WTC11 (cell line): Measurements from ENCODE around the gene ITK. TPM values are rescaled to one million over a fixed set of nuclear protein-coding genes. Genes with fewer than 3 reads are reported as not detected.

Experiments used
- ATAC-seq: fragments of 200-7000 bp; cut with Tn5 transposase; 2 replicates; pipeline ENCODE4 v1.10.0; 2021; ENCODE audit warnings: mild to moderate bottlenecking, moderate library complexity
- CTCF ChIA-PET: fragments of 300-600 bp; sonication (Branson Sonifier 250); formaldehyde crosslinking; loops from one replicate; lab custom pipeline; 2021; ENCODE audit warnings: antibody characterized with exemption; lab: Charles Lee
- POLR2A ChIA-PET: fragments of 350-600 bp; sonication (Branson Sonifier 250); formaldehyde crosslinking; loops from one replicate; lab custom pipeline; 2021; ENCODE audit warnings: antibody characterized with exemption; lab: Charles Lee
- DNase-seq: peaks from one replicate; pipeline ENCODE4 v3.0.0; 2021; ENCODE audit warnings: low spot score
- H3K27ac Mint-ChIP-seq: 2 replicates; pipeline ENCODE4 v1.8.0; 2021; ENCODE audit warnings: mixed read lengths
- H3K27me3 Mint-ChIP-seq: 2 replicates; pipeline ENCODE4 v1.8.0; 2021; ENCODE audit warnings: low read depth, mild to moderate bottlenecking, moderate library complexity, mixed read lengths
- H3K36me3 Mint-ChIP-seq: 2 replicates; pipeline ENCODE4 v1.8.0; 2021; ENCODE audit warnings: mixed read lengths
- H3K4me1 Mint-ChIP-seq: 2 replicates; pipeline ENCODE4 v1.8.0; 2022; ENCODE audit warnings: mixed read lengths
- H3K4me3 Mint-ChIP-seq: 2 replicates; pipeline ENCODE4 v1.8.0; 2021; ENCODE audit warnings: mild to moderate bottlenecking, moderate library complexity, mixed read lengths
- H3K9me3 Mint-ChIP-seq: 2 replicates; pipeline ENCODE4 v1.8.0; 2021; ENCODE audit warnings: mixed read lengths
- CBFB ChIP-seq: sonication (generic); formaldehyde crosslinking; IDR thresholded peaks from 2 replicates; pipeline ENCODE4 v1.8.1; 2022; ENCODE audit warnings: mild to moderate bottlenecking, low read depth, missing genetic modification reagents
- CDX4 ChIP-seq: fragments of 250-450 bp; sonication (Bioruptor Pico); IDR thresholded peaks from 2 replicates; pipeline ENCODE4 v1.9.0; 2021; ENCODE audit warnings: moderate library complexity, mild to moderate bottlenecking, inconsistent platforms, borderline replicate concordance
- HMGA2 ChIP-seq: fragments of 250-450 bp; sonication (Bioruptor Pico); IDR thresholded peaks from 2 replicates; pipeline ENCODE4 v1.4.0; 2021; ENCODE audit warnings: mild to moderate bottlenecking, moderate library complexity
- JAZF1 ChIP-seq: fragments of 250-450 bp; sonication (Bioruptor Pico); IDR thresholded peaks from 2 replicates; pipeline ENCODE4 v1.9.0; 2021; ENCODE audit warnings: moderate library complexity, mild to moderate bottlenecking, inconsistent platforms
- MLX ChIP-seq: sonication (generic); formaldehyde crosslinking; IDR thresholded peaks from 2 replicates; pipeline ENCODE4 v1.8.1; 2023; ENCODE audit warnings: mild to moderate bottlenecking, missing genetic modification reagents, moderate library complexity
- MXD4 ChIP-seq: fragments of 250-450 bp; sonication (Bioruptor Pico); IDR thresholded peaks from 2 replicates; pipeline ENCODE4 v1.8.0; 2021; ENCODE audit warnings: mild to moderate bottlenecking, moderate library complexity, borderline replicate concordance
- PRRX2 ChIP-seq: fragments of 250-450 bp; sonication (Bioruptor Pico); IDR thresholded peaks from 2 replicates; pipeline ENCODE4 v1.8.0; 2021; ENCODE audit warnings: mild to moderate bottlenecking
- ZNF121 ChIP-seq: sonication (generic); formaldehyde crosslinking; IDR thresholded peaks from 2 replicates; pipeline ENCODE4 v1.8.0; 2023; ENCODE audit warnings: missing genetic modification reagents
- ZNF138 ChIP-seq: sonication (generic); formaldehyde crosslinking; conservative IDR thresholded peaks from 2 replicates; pipeline ENCODE4 v1.8.1; 2022; ENCODE audit warnings: mild to moderate bottlenecking, moderate library complexity, missing genetic modification reagents
- ZNF512 ChIP-seq: sonication (generic); formaldehyde crosslinking; IDR thresholded peaks from 2 replicates; pipeline ENCODE4 v1.8.1; 2022; ENCODE audit warnings: missing genetic modification reagents, borderline replicate concordance
- total RNA-seq: library from RNA; stranded (reverse); gene quantifications from 3 replicates; pipeline ENCODE4 v1.2.3, GENCODE V29; 2021
- TF ChIP-seq, protein P1 (sequence below): fragments of 250-450 bp; sonication (Bioruptor Pico); IDR thresholded peaks from 2 replicates; pipeline ENCODE4 v1.9.0; 2021; ENCODE audit warnings: mild to moderate bottlenecking, borderline replicate concordance

ITK gene
- total RNA-seq, 1 experiment from 2014 or later, result 0.52 TPM

- DNase-seq (no peak), ATAC-seq (no peak)
- TF ChIP-seq, protein P1, sequence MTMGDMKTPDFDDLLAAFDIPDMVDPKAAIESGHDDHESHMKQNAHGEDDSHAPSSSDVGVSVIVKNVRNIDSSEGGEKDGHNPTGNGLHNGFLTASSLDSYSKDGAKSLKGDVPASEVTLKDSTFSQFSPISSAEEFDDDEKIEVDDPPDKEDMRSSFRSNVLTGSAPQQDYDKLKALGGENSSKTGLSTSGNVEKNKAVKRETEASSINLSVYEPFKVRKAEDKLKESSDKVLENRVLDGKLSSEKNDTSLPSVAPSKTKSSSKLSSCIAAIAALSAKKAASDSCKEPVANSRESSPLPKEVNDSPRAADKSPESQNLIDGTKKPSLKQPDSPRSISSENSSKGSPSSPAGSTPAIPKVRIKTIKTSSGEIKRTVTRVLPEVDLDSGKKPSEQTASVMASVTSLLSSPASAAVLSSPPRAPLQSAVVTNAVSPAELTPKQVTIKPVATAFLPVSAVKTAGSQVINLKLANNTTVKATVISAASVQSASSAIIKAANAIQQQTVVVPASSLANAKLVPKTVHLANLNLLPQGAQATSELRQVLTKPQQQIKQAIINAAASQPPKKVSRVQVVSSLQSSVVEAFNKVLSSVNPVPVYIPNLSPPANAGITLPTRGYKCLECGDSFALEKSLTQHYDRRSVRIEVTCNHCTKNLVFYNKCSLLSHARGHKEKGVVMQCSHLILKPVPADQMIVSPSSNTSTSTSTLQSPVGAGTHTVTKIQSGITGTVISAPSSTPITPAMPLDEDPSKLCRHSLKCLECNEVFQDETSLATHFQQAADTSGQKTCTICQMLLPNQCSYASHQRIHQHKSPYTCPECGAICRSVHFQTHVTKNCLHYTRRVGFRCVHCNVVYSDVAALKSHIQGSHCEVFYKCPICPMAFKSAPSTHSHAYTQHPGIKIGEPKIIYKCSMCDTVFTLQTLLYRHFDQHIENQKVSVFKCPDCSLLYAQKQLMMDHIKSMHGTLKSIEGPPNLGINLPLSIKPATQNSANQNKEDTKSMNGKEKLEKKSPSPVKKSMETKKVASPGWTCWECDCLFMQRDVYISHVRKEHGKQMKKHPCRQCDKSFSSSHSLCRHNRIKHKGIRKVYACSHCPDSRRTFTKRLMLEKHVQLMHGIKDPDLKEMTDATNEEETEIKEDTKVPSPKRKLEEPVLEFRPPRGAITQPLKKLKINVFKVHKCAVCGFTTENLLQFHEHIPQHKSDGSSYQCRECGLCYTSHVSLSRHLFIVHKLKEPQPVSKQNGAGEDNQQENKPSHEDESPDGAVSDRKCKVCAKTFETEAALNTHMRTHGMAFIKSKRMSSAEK (CRISPR knock-in tag), result no peak
- Mint-ChIP-seq H3K36me3 (no peaks in the 10 kb centered on the region), H3K9me3 (0 out of 2 replicates have a peak, but pooled peaks cover 3% of the 10 kb centered on the region), H3K4me3 (no peak overlapping the region), H3K4me1 (no peaks in the 10 kb centered on the region), H3K27ac (no peak overlapping the region), H3K27me3 (peaks cover 69% of the 10 kb centered on the region)
- POLR2A ChIA-PET, result no interaction called here
- CTCF ChIA-PET, result no interaction called here
Measured at GRCh38 chr5:157186309-157187045, 5.8 kb downstream of the ITK start.

DNA sequence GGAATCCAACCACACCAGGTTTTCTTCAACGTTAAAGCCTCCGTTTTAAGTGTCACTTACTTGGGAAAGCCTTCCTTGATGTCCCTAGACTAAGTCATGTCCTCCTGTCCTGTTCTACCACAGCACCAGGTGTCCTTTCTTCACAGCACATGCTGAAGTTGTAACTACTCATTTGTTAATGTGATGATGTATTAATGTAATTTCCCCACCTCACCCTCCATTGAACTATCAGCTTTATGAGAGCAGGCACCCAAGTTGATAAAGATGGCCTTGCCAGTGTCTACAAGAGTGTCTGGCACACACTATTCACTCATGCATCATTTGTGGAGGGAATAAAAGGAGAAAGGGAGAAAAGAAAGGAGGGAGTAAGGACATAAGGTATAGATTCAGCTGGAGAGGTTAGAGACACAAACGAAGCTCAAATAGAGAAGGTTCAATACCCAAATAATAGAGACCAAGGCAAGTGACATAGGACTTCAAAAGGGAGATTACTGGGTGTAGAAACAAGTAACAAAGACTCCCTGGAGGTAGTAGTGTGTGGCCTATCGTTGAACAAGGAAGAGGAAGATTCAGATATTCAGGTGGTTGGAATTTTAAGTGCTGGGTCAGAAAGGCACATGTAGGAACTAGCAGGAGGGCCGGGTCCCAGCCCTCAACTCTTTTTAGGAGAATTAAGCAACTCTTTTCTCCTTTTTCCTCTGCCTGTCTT, 6.6 kb downstream of the ITK start:
- ATAC-seq, result peak; percentile 72
- Mint-ChIP-seq H3K36me3 (no peaks in the 10 kb centered on the region), H3K4me3 (no peak overlapping the region), H3K27ac (no peak overlapping the region), H3K27me3 (peaks cover 67% of the 10 kb centered on the region), H3K4me1 (no peaks in the 10 kb centered on the region), H3K9me3 (0 out of 2 replicates have a peak, but pooled peaks cover 3% of the 10 kb centered on the region)
- CTCF ChIA-PET, result no interaction called here
- no peak for DNase-seq
- POLR2A ChIA-PET, result no interaction called here
- no peak for TF ChIP-seq CDX4 (CRISPR knock-in tag)
- TF ChIP-seq JAZF1 (CRISPR knock-in tag), result no peak
- no peak for TF ChIP-seq ZNF512 (CRISPR knock-in tag)
- TF ChIP-seq CBFB (CRISPR knock-in tag), result no peak

DNA sequence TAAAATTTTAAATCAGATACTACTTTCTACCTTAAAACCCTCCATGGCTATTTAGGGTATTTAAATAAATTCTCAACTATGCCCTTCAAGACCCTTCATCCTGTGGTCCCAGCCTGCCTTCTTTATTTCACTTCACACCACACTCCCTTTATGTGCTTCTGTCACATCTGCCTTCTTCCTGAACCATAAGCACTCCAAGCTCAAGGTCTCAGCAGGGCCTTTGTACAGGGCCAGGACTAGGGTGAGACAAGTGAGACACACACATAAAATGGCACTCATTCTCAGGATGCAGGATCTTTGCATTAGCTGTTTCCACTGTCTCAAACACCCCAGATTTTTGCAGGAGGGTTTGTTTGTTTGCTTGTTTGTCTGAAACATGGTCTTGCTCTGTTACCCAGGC, 7.6 kb downstream of the ITK start:
- H3K4me1 Mint-ChIP-seq, result no peaks in the 10 kb centered on the region
- 0 out of 2 replicates have a peak, but pooled peaks cover 3% of the 10 kb centered on the region for H3K9me3 Mint-ChIP-seq
- ATAC-seq (no peak), DNase-seq (no peak)
- H3K27ac Mint-ChIP-seq, result no peak overlapping the region
- H3K36me3 Mint-ChIP-seq, result no peaks in the 10 kb centered on the region
- no peak overlapping the region for H3K4me3 Mint-ChIP-seq
- no peak for TF ChIP-seq PRRX2 (CRISPR knock-in tag)
- no peak for TF ChIP-seq HMGA2 (CRISPR knock-in tag)
- no peak for TF ChIP-seq MLX
- no peak for TF ChIP-seq MXD4
- TF ChIP-seq ZNF121 (CRISPR knock-in tag), result no peak
- no peak for TF ChIP-seq ZNF138 (CRISPR knock-in tag)
- POLR2A ChIA-PET, result no interaction called here
- CTCF ChIA-PET, result no interaction called here
- peaks cover 68% of the 10 kb centered on the region for H3K27me3 Mint-ChIP-seq
